GM19328 (cell line): ENCODE measurements around the gene SOCS2.
"Not testable (repeated sequence)": the region's sequence is repeated elsewhere in the genome, so short reads cannot be mapped to it uniquely, and the experiment has no call there.

Source experiments
- ATAC-seq: cut with Tn5 transposase; IDR thresholded peaks from one replicate; pipeline ENCODE4 v1.9.1; 2021; ENCODE audit warnings: mild to moderate bottlenecking, moderate library complexity; ENCODE audit not compliant: unreplicated experiment

Gene SOCS2

GRCh38 chr12:93592641-93593406 is 20.3 kb downstream of the SOCS2 start:
- no peak for ATAC-seq

- no peak for ATAC-seq
These were observed 21.4 kb downstream of the SOCS2 start for GRCh38 chr12:93593843-93594242.

- ATAC-seq: no peak
These were observed 22.4 kb downstream of the SOCS2 start for GRCh38 chr12:93594766-93595311.

- no peak for ATAC-seq
These were observed 22.9 kb downstream of the SOCS2 start for GRCh38 chr12:93595351-93595750.

GRCh38 chr12:93597608-93598007 is 25.1 kb downstream of the SOCS2 start:
- no peak for ATAC-seq

GRCh38 chr12:93599192-93599591 is 26.7 kb downstream of the SOCS2 start:
- no peak for ATAC-seq

- ATAC-seq: no peak
These were observed 29.1 kb downstream of the SOCS2 start for GRCh38 chr12:93601591-93601990.

- no peak for ATAC-seq
These were observed 30.6 kb downstream of the SOCS2 start for GRCh38 chr12:93602897-93603668.

GRCh38 chr12:93603762-93604161 is 31.3 kb downstream of the SOCS2 start:
- no peak for ATAC-seq

- ATAC-seq: no peak
These were observed 35.8 kb downstream of the SOCS2 start for GRCh38 chr12:93608313-93608712.

GRCh38 chr12:93609281-93610192 is 37.1 kb downstream of the SOCS2 start:
- ATAC-seq: no peak

- no peak for ATAC-seq
These were observed 40.3 kb downstream of the SOCS2 start for GRCh38 chr12:93612776-93613175.

- no peak for ATAC-seq
These were observed 42.6 kb downstream of the SOCS2 start for GRCh38 chr12:93614917-93615596.

GRCh38 chr12:93616584-93617101 is 44.2 kb downstream of the SOCS2 start:
- ATAC-seq: no peak

GRCh38 chr12:93618891-93619410 is 46.5 kb downstream of the SOCS2 start:
- ATAC-seq: no peak

- ATAC-seq: no peak
These were observed 49.5 kb downstream of the SOCS2 start for GRCh38 chr12:93621986-93622385.

GRCh38 chr12:93622485-93622884 is 50.0 kb downstream of the SOCS2 start:
- no peak for ATAC-seq

- no peak for ATAC-seq
These were observed 52.3 kb downstream of the SOCS2 start for GRCh38 chr12:93624595-93625294.

- not testable (repeated sequence) for ATAC-seq
These were observed 52.8 kb downstream of the SOCS2 start for GRCh38 chr12:93625295-93625645.
